ENCODE measurements around the gene RPP25.

GRCh38 chr15:74951006-74951405, 5.6 kb downstream of the RPP25 start:
- TF ChIP-seq, protein P1, sequence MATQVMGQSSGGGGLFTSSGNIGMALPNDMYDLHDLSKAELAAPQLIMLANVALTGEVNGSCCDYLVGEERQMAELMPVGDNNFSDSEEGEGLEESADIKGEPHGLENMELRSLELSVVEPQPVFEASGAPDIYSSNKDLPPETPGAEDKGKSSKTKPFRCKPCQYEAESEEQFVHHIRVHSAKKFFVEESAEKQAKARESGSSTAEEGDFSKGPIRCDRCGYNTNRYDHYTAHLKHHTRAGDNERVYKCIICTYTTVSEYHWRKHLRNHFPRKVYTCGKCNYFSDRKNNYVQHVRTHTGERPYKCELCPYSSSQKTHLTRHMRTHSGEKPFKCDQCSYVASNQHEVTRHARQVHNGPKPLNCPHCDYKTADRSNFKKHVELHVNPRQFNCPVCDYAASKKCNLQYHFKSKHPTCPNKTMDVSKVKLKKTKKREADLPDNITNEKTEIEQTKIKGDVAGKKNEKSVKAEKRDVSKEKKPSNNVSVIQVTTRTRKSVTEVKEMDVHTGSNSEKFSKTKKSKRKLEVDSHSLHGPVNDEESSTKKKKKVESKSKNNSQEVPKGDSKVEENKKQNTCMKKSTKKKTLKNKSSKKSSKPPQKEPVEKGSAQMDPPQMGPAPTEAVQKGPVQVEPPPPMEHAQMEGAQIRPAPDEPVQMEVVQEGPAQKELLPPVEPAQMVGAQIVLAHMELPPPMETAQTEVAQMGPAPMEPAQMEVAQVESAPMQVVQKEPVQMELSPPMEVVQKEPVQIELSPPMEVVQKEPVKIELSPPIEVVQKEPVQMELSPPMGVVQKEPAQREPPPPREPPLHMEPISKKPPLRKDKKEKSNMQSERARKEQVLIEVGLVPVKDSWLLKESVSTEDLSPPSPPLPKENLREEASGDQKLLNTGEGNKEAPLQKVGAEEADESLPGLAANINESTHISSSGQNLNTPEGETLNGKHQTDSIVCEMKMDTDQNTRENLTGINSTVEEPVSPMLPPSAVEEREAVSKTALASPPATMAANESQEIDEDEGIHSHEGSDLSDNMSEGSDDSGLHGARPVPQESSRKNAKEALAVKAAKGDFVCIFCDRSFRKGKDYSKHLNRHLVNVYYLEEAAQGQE (IDR thresholded peaks at IDR 0.05): no peak
- TF ChIP-seq SP1 (IDR thresholded peaks at IDR 0.05) (no peak), CTCF (IDR thresholded peaks at IDR 0.05; ENCODE audit: low read depth, low read length, missing input control) (no peak), FOXA2 (IDR thresholded peaks at IDR 0.05) (no peak)

All from liver (tissue), 3 donors.